T-cell (primary cell): ENCODE results near the gene CLIC5. TPM values are rescaled to one million over a fixed set of nuclear protein-coding genes. Genes with fewer than 3 reads are reported as not detected.

Experiments
- ATAC-seq, 4 experiments: fragments of 200-7000 bp in 3 of 4; fragments of 150-1000 bp in 1 of 4; cut with Tn5 transposase; replicated peaks in 1 of 4; 1 replicate in 3 of 4; 2 replicates in 1 of 4; pipeline ENCODE4 v1.10.0; 2021; ENCODE audit warnings: moderate library complexity in 3 of 4, mild to moderate bottlenecking in 2 of 4, moderate number of reproducible peaks in 1 of 4
- CTCF ChIA-PET, 2 donors: fragments of 300-600 bp; sonication (Branson Sonifier 250); formaldehyde crosslinking; loops; one replicate each; lab custom pipeline; 2022; ENCODE audit warnings: antibody characterized with exemption in 2 of 2; lab: Charles Lee
- POLR2A ChIA-PET, 2 donors: fragments of 300-600 bp; sonication (Branson Sonifier 250); formaldehyde crosslinking; loops; one replicate each; lab custom pipeline; 2022; ENCODE audit warnings: antibody characterized with exemption in 2 of 2; lab: Charles Lee
- DNase-seq, 35 experiments: peaks; one replicate each; pipeline versions ENCODE4 v3.0.0 to v3.0.0-alpha.2; 2013 to 2023
- H3K27ac ChIP-seq: one replicate; pipeline ENCODE4 v1.5.1; 2013; ENCODE audit warnings: low read length
- H3K27me3 ChIP-seq, 2 experiments: replicated peaks in 1 of 2; 1 replicate in 1 of 2; 2 replicates in 1 of 2; pipeline versions ENCODE4 v1.6.1 to v1.7.0; 2013; ENCODE audit warnings: low read length in 1 of 2, mixed read lengths in 1 of 2; ENCODE audit not compliant: control insufficient read depth in 2 of 2, insufficient read depth in 2 of 2; ENCODE audit errors: extremely low read depth in 1 of 2
- H3K36me3 ChIP-seq, 2 donors: 1 replicate in 1 of 2; 2 replicates in 1 of 2; pipeline versions ENCODE4 v1.6.1 to v1.7.0; 2013; ENCODE audit warnings: low read length in 1 of 2; ENCODE audit not compliant: control insufficient read depth in 2 of 2, insufficient read depth in 1 of 2; ENCODE audit errors: extremely low read depth in 1 of 2
- H3K4me1 ChIP-seq, 2 experiments: 1 replicate in 1 of 2; 2 replicates in 1 of 2; pipeline versions ENCODE4 v1.6.1 to v1.7.0; 2013; ENCODE audit warnings: low read length in 2 of 2, mixed read lengths in 1 of 2; ENCODE audit not compliant: insufficient read depth in 2 of 2, control insufficient read depth in 1 of 2; ENCODE audit errors: extremely low read depth in 1 of 2
- H3K4me3 ChIP-seq, 2 donors: 1 replicate in 1 of 2; 2 replicates in 1 of 2; pipeline versions ENCODE4 v1.5.1 to v1.7.0; 2013; ENCODE audit warnings: mild to moderate bottlenecking in 2 of 2, low read length in 1 of 2, moderate library complexity in 1 of 2; ENCODE audit not compliant: control insufficient read depth in 1 of 2; ENCODE audit errors: extremely low read depth in 1 of 2
- H3K9me3 ChIP-seq: 2 replicates; pipeline ENCODE4 v1.7.0; 2013
- H3K27ac Mint-ChIP-seq, 2 donors: one replicate each; pipeline ENCODE4 v1.8.0; 2020 to 2021; ENCODE audit warnings: mild to moderate bottlenecking in 2 of 2, mixed read lengths in 2 of 2
- H3K27me3 Mint-ChIP-seq, 2 donors: one replicate each; pipeline ENCODE4 v1.8.0; 2021 to 2022; ENCODE audit warnings: mixed read lengths in 2 of 2
- H3K36me3 Mint-ChIP-seq: one replicate; pipeline ENCODE4 v1.8.0; 2021; ENCODE audit warnings: mixed read lengths
- H3K4me1 Mint-ChIP-seq, 3 donors: one replicate each; pipeline ENCODE4 v1.8.0; 2020 to 2022; ENCODE audit warnings: mixed read lengths in 3 of 3, mild to moderate bottlenecking in 1 of 3
- H3K4me3 Mint-ChIP-seq, 3 donors: one replicate each; pipeline ENCODE4 v1.8.0; 2020 to 2022; ENCODE audit warnings: mild to moderate bottlenecking in 3 of 3, mixed read lengths in 3 of 3, moderate library complexity in 3 of 3
- H3K9me3 Mint-ChIP-seq, 3 donors: one replicate each; pipeline ENCODE4 v1.8.0; 2020 to 2022; ENCODE audit warnings: mixed read lengths in 3 of 3
- WGBS: methylation state at CpG from one replicate; pipeline ENCODE4 v1.1.5; 2013; ENCODE audit warnings: missing lambda C conversion rate; ENCODE audit not compliant: insufficient coverage; 5-methylcytosine and 5-hydroxymethylcytosine counted together
- total RNA-seq, 35 experiments: library from RNA in 6 of 35; stranded (reverse) in 6 of 35; fragments of 120-200 nt in 1 of 35; gene quantifications; one replicate each; pipeline versions ENCODE4 v1.2.1 to v1.2.4 and lab custom pipeline; 2013 to 2026

The CLIC5 gene
- total RNA-seq, 5 donors from 2014 or later (not counting 1 experiment from before 2014, with no cell fraction given): 3.8 to 17.8 (median 7.1) TPM

GRCh38 chr6:45838996-45839395 is 176.7 kb downstream of the CLIC5 start:
- no peak overlapping the region for H3K27ac Mint-ChIP-seq
- peaks cover 0 to 2% of the 10 kb centered on the region in 2 donors for H3K27me3 Mint-ChIP-seq
- Histone ChIP-seq H3K36me3 (no peaks in the 10 kb centered on the region), H3K27me3 (no peaks in the 10 kb centered on the region), H3K4me1 (peaks cover 0 to 2% of the 10 kb centered on the region in 2 experiments), H3K4me3 (no peak overlapping the region), H3K27ac (no peak overlapping the region), H3K9me3 (no peaks in the 10 kb centered on the region)
- no peaks in the 10 kb centered on the region for H3K9me3 Mint-ChIP-seq
- H3K36me3 Mint-ChIP-seq: no peaks in the 10 kb centered on the region
- ChIA-PET CTCF (no interaction called here), POLR2A (no interaction called here)
- peaks cover 17 to 21% (median 20%) of the 10 kb centered on the region in 3 donors for H3K4me1 Mint-ChIP-seq
- H3K4me3 Mint-ChIP-seq: no peak overlapping the region
- DNase-seq: no peak
- no peak for ATAC-seq
- WGBS: no CpG with 5 or more reads among the region's 2 CpGs

- no peaks in the 10 kb centered on the region for H3K27me3 ChIP-seq
- POLR2A ChIA-PET: interaction anchor here in 1 of 2 donors (0.6 kb wide), 1 partner anchor 101 kb away, joined by 3 read pairs; no protein-coding TSS in a partner anchor
- no peak overlapping the region for H3K27ac ChIP-seq
- ATAC-seq: no peak
- DNase-seq: no peak
- Mint-ChIP-seq H3K4me1 (peaks cover 17 to 21% (median 20%) of the 10 kb centered on the region in 3 donors), H3K4me3 (no peak overlapping the region), H3K36me3 (no peaks in the 10 kb centered on the region), H3K9me3 (no peaks in the 10 kb centered on the region), H3K27me3 (peaks cover 0 to 2% of the 10 kb centered on the region in 2 donors), H3K27ac (no peak overlapping the region)
- WGBS: 28% methylated on average over 2 of the region's 2 CpGs
- no peak overlapping the region for H3K4me3 ChIP-seq
- CTCF ChIA-PET: no interaction called here
- H3K4me1 ChIP-seq: peaks cover 0 to 2% of the 10 kb centered on the region in 2 experiments
- no peaks in the 10 kb centered on the region for H3K36me3 ChIP-seq
- no peaks in the 10 kb centered on the region for H3K9me3 ChIP-seq
These were observed 177.2 kb downstream of the CLIC5 start for GRCh38 chr6:45838451-45838850.

GRCh38 chr6:45837541-45838200 is 178.0 kb downstream of the CLIC5 start:
- H3K27me3 Mint-ChIP-seq: peaks cover 0 to 2% of the 10 kb centered on the region in 2 donors
- H3K36me3 ChIP-seq: no peaks in the 10 kb centered on the region
- no peaks in the 10 kb centered on the region for H3K9me3 Mint-ChIP-seq
- WGBS: 60% methylated on average over 1 of the region's 5 CpGs
- ChIA-PET CTCF (no interaction called here), POLR2A (interaction anchor here in 1 of 2 donors (0.6 kb wide), 1 partner anchor 100 kb away, joined by 3 read pairs; no protein-coding TSS in a partner anchor)
- H3K36me3 Mint-ChIP-seq: no peaks in the 10 kb centered on the region
- no peak overlapping the region for H3K4me3 ChIP-seq
- H3K27me3 ChIP-seq: no peaks in the 10 kb centered on the region
- no peak for DNase-seq
- peaks cover 17 to 21% (median 20%) of the 10 kb centered on the region in 3 donors for H3K4me1 Mint-ChIP-seq
- H3K27ac ChIP-seq: no peak overlapping the region
- H3K4me1 ChIP-seq: peaks cover 0 to 2% of the 10 kb centered on the region in 2 experiments
- ATAC-seq: peak in 2 of 4 experiments; percentile 27 to 29
- peak overlapping the region; percentile 37 to 62 for H3K27ac Mint-ChIP-seq
- no peaks in the 10 kb centered on the region for H3K9me3 ChIP-seq
- no peak overlapping the region for H3K4me3 Mint-ChIP-seq

GRCh38 chr6:45836984-45837383 is 178.7 kb downstream of the CLIC5 start:
- Histone ChIP-seq H3K36me3 (no peaks in the 10 kb centered on the region), H3K4me1 (peaks cover 0 to 2% of the 10 kb centered on the region in 2 experiments), H3K27me3 (no peaks in the 10 kb centered on the region), H3K4me3 (no peak overlapping the region), H3K27ac (no peak overlapping the region), H3K9me3 (no peaks in the 10 kb centered on the region)
- no peak overlapping the region for H3K4me3 Mint-ChIP-seq
- H3K27ac Mint-ChIP-seq: no peak overlapping the region
- peaks cover 17 to 23% (median 22%) of the 10 kb centered on the region in 3 donors for H3K4me1 Mint-ChIP-seq
- H3K9me3 Mint-ChIP-seq: no peaks in the 10 kb centered on the region
- WGBS: 83% methylated on average over 4 of the region's 5 CpGs
- H3K36me3 Mint-ChIP-seq: no peaks in the 10 kb centered on the region
- ChIA-PET POLR2A (no interaction called here), CTCF (no interaction called here)
- DNase-seq: no peak
- ATAC-seq: no peak
- H3K27me3 Mint-ChIP-seq: peaks cover 0 to 2% of the 10 kb centered on the region in 2 donors

GRCh38 chr6:45836438-45836824 is 179.2 kb downstream of the CLIC5 start:
- peaks cover 20 to 28% (median 28%) of the 10 kb centered on the region in 3 donors for H3K4me1 Mint-ChIP-seq
- POLR2A ChIA-PET: no interaction called here
- DNase-seq: no peak
- H3K4me1 ChIP-seq: peaks cover 0 to 2% of the 10 kb centered on the region in 2 experiments
- H3K9me3 Mint-ChIP-seq: no peaks in the 10 kb centered on the region
- H3K4me3 Mint-ChIP-seq: no peak overlapping the region
- WGBS: no CpG with 5 or more reads among the region's 4 CpGs
- no peaks in the 10 kb centered on the region for H3K27me3 ChIP-seq
- no peak overlapping the region for H3K4me3 ChIP-seq
- H3K27ac ChIP-seq: no peak overlapping the region
- H3K36me3 Mint-ChIP-seq: no peaks in the 10 kb centered on the region
- CTCF ChIA-PET: interaction anchor here in 1 of 2 donors (0.6 kb wide), 1 partner anchor 40 kb away, joined by 3 read pairs; no protein-coding TSS in a partner anchor
- no peaks in the 10 kb centered on the region for H3K9me3 ChIP-seq
- no peak for ATAC-seq
- H3K27ac Mint-ChIP-seq: no peak overlapping the region
- H3K27me3 Mint-ChIP-seq: peaks cover 0 to 2% of the 10 kb centered on the region in 2 donors
- H3K36me3 ChIP-seq: no peaks in the 10 kb centered on the region

GRCh38 chr6:45835721-45836437 is 179.8 kb downstream of the CLIC5 start:
- DNase-seq (no peak), ATAC-seq (no peak)
- no peak overlapping the region for H3K4me3 ChIP-seq
- no peak overlapping the region for H3K4me3 Mint-ChIP-seq
- ChIA-PET CTCF (interaction anchor here (0.6 kb wide), 2 partner anchors 9 to 40 kb away, joined by 3 to 6 read pairs; no protein-coding TSS in a partner anchor), POLR2A (no interaction called here)
- no peaks in the 10 kb centered on the region for H3K36me3 ChIP-seq
- no peaks in the 10 kb centered on the region for H3K36me3 Mint-ChIP-seq
- no peaks in the 10 kb centered on the region for H3K9me3 Mint-ChIP-seq
- H3K27me3 ChIP-seq: no peaks in the 10 kb centered on the region
- peaks cover 0 to 6% of the 10 kb centered on the region in 2 experiments for H3K4me1 ChIP-seq
- WGBS: 76% methylated on average over 3 of the region's 4 CpGs
- H3K27ac Mint-ChIP-seq: no peak overlapping the region
- H3K9me3 ChIP-seq: no peaks in the 10 kb centered on the region
- peaks cover 26 to 34% (median 34%) of the 10 kb centered on the region in 3 donors for H3K4me1 Mint-ChIP-seq
- H3K27me3 Mint-ChIP-seq: no peaks in the 10 kb centered on the region
- no peak overlapping the region for H3K27ac ChIP-seq
